IMR-90 (cell line): ENCODE data around the gene EMC9.

ENCODE experiments used
- BHLHE40 ChIP-seq: fragments of 150-350 bp; IDR thresholded peaks from 2 replicates; pipeline ENCODE4 v1.6.1; 2016; ENCODE audit warnings: mild to moderate bottlenecking, low read depth, low read length
- CTCF ChIP-seq: conservative IDR thresholded peaks from 2 replicates; pipeline ENCODE4 v1.5.1; 2012; ENCODE audit warnings: mild to moderate bottlenecking, low read depth, low read length, improper control_type of control experiment
- NFE2L2 ChIP-seq: fragments of 150-350 bp; IDR thresholded peaks from 2 replicates; pipeline ENCODE4 v1.6.1; 2016; ENCODE audit warnings: low read depth, mild to moderate bottlenecking, low read length
- USF2 ChIP-seq: fragments of 150-350 bp; IDR thresholded peaks from 2 replicates; pipeline ENCODE4 v1.6.1; 2017; ENCODE audit warnings: mild to moderate bottlenecking, antibody characterized with exemption, low read length, low read depth

- no peak for TF ChIP-seq CTCF
- TF ChIP-seq BHLHE40: no peak
- TF ChIP-seq USF2: no peak
- TF ChIP-seq NFE2L2: no peak
Observed at GRCh38 chr14:24132061-24132685, 9.2 kb downstream of the EMC9 start.
